Progenitor cell of endocrine pancreas (in vitro differentiated cells): ENCODE results near the gene TRIM71. TPM values are rescaled to one million over a fixed set of nuclear protein-coding genes. Genes with fewer than 3 reads are reported as not detected.

Experiments used
- DNase-seq: peaks from one replicate; pipeline ENCODE4 v3.0.0; 2021; ENCODE audit warnings: low spot score; ENCODE audit not compliant: unreplicated experiment
- H3K27ac Mint-ChIP-seq: 2 replicates; pipeline ENCODE4 v1.8.0; 2021; ENCODE audit warnings: mild to moderate bottlenecking, moderate library complexity, mixed read lengths
- H3K27me3 Mint-ChIP-seq: 2 replicates; pipeline ENCODE4 v1.8.0; 2021; ENCODE audit warnings: mixed read lengths
- H3K36me3 Mint-ChIP-seq: 2 replicates; pipeline ENCODE4 v1.8.0; 2022; ENCODE audit warnings: mixed read lengths; ENCODE audit not compliant: insufficient read depth
- H3K4me1 Mint-ChIP-seq: 2 replicates; pipeline ENCODE4 v1.8.0; 2021; ENCODE audit warnings: low read depth, mixed read lengths
- H3K4me3 Mint-ChIP-seq: 2 replicates; pipeline ENCODE4 v1.8.0; 2021; ENCODE audit warnings: low read depth, mild to moderate bottlenecking, moderate library complexity, mixed read lengths
- H3K9me3 Mint-ChIP-seq: 2 replicates; pipeline ENCODE4 v1.8.0; 2021; ENCODE audit warnings: low read depth, mixed read lengths
- total RNA-seq: library from RNA; stranded (reverse); gene quantifications from 2 replicates; pipeline ENCODE4 v1.2.1, GENCODE V29; 2021
- TF ChIP-seq, protein P1 (sequence below): fragments of 200-600 bp; sonication (generic); IDR thresholded peaks from one replicate; pipeline ENCODE4 v1.5.0; 2021; ENCODE audit warnings: antibody characterized with exemption, mild to moderate bottlenecking; ENCODE audit not compliant: unreplicated experiment

TRIM71 gene
- total RNA-seq, 1 donor from 2014 or later: 61.3 TPM

DNA sequence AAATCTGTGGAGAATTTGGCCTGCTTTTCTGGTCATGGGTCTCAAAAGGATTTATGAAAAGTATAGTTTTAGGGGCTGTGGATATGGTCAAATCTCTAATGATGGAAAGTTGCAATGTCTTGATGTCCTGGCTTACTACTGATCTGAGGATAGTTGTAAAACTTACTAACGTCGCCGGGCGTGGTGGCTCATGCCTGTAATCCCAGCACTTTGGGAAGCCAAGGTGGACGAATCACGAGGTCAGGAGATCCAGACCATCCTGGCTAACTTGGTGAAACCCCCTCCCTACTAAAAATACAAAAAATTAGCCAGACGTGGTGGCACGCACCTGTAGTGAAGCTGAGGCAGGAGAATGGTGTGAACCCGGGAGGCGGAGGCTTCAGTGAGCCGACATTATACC lies 19.6 kb downstream of the TRIM71 start:
- Mint-ChIP-seq H3K9me3 (no peaks in the 10 kb centered on the region), H3K27me3 (no peaks in the 10 kb centered on the region), H3K4me1 (peaks cover 69% of the 10 kb centered on the region), H3K36me3 (no peaks in the 10 kb centered on the region), H3K4me3 (no peak overlapping the region), H3K27ac (peak overlapping the region; percentile 91)
- no peak for DNase-seq
- TF ChIP-seq, protein P1, sequence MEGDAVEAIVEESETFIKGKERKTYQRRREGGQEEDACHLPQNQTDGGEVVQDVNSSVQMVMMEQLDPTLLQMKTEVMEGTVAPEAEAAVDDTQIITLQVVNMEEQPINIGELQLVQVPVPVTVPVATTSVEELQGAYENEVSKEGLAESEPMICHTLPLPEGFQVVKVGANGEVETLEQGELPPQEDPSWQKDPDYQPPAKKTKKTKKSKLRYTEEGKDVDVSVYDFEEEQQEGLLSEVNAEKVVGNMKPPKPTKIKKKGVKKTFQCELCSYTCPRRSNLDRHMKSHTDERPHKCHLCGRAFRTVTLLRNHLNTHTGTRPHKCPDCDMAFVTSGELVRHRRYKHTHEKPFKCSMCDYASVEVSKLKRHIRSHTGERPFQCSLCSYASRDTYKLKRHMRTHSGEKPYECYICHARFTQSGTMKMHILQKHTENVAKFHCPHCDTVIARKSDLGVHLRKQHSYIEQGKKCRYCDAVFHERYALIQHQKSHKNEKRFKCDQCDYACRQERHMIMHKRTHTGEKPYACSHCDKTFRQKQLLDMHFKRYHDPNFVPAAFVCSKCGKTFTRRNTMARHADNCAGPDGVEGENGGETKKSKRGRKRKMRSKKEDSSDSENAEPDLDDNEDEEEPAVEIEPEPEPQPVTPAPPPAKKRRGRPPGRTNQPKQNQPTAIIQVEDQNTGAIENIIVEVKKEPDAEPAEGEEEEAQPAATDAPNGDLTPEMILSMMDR: no peak

DNA sequence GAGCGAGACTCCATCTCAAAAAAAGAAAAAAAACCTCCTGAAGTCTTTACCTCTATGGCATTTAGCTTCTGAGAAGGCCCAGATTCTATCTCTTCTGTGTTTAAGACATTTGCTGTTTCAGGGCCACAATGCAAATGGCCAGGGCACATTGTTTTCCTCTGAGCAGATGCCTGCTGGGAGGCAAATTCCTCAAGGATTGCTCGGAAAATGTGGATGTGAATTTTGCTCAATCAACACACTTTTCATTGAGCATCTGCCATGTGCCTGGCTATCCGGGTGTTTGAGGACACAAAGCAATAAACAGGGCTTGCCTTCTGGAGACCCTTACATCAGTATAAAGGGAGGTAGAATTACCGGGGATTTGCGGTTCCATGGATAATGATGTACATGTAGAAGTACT lies 20.0 kb downstream of the TRIM71 start:
- no peaks in the 10 kb centered on the region for H3K9me3 Mint-ChIP-seq
- no peak for DNase-seq
- H3K4me3 Mint-ChIP-seq: no peak overlapping the region
- TF ChIP-seq, protein P1: no peak
- no peaks in the 10 kb centered on the region for H3K36me3 Mint-ChIP-seq
- H3K27ac Mint-ChIP-seq: peak overlapping the region; percentile 91
- H3K4me1 Mint-ChIP-seq: peaks cover 70% of the 10 kb centered on the region
- no peaks in the 10 kb centered on the region for H3K27me3 Mint-ChIP-seq

DNA sequence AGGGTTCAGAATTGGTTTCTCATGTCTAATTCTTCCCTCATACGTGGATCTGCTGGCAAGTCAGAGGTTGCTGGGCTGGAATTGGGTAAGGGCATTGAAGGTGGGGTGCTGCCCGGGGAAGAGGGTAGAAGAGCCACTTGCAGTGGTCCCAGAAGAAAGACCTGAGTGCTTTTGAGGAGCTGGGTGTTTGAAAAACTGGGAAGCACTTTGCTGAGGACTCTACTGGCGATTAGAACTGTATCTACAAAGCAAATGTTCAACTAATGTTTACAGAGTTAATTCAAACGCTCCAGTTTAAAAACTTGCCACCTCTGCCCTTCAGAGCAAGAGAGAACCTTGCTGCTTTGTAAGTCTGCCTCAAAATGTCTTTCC lies 21.9 kb downstream of the TRIM71 start:
- Mint-ChIP-seq H3K27ac (peak overlapping the region; percentile 99), H3K36me3 (no peaks in the 10 kb centered on the region), H3K4me1 (peaks cover 76% of the 10 kb centered on the region), H3K27me3 (no peaks in the 10 kb centered on the region), H3K9me3 (no peaks in the 10 kb centered on the region), H3K4me3 (peak overlapping the region; percentile 47)
- TF ChIP-seq, protein P1: no peak
- DNase-seq: no peak

DNA sequence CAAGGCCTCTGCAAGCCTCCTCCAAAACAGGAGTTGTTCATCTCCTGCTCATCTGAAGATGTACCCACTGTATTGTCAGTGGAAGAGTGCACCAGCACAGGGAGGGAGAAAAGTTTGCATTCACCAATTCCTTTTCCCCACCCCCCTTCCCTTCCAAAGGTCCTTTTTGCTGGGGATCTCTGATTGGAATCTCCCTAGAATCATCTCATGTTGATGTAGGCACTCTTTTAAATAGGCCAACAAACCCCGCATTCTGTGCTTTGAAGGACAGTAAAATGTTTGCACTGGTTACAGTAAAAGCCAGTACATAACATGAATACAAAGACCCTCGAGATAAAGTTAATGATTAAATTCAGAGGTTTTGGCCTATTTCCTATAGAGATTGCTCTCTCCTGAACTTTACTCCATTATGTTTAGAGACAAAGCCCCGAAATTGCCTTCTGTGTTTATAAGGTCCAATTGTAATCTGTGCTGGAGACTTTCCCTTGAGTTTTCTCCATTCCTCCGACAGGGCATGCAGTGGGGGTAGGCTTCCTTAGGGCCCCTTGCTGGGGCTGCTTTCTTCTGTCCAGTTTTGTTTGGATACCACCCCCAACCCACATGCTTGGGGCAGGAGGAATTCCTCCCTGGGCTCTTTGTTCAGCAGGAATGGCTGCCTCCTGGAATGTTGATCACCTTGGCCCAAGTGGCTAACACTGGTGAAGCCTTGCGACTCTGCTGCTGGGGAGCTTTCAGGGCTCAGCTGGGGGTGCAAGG lies 22.5 kb downstream of the TRIM71 start:
- TF ChIP-seq, protein P1: no peak
- H3K4me3 Mint-ChIP-seq: peak overlapping the region; percentile 47
- peak overlapping the region; percentile 99 for H3K27ac Mint-ChIP-seq
- peak; percentile 31 for DNase-seq
- no peaks in the 10 kb centered on the region for H3K9me3 Mint-ChIP-seq
- H3K4me1 Mint-ChIP-seq: peaks cover 74% of the 10 kb centered on the region
- no peaks in the 10 kb centered on the region for H3K27me3 Mint-ChIP-seq
- no peaks in the 10 kb centered on the region for H3K36me3 Mint-ChIP-seq

- peaks cover 68% of the 10 kb centered on the region for H3K4me1 Mint-ChIP-seq
- DNase-seq: no peak
- no peaks in the 10 kb centered on the region for H3K36me3 Mint-ChIP-seq
- H3K9me3 Mint-ChIP-seq: no peaks in the 10 kb centered on the region
- TF ChIP-seq, protein P1: no peak
- H3K4me3 Mint-ChIP-seq: no peak overlapping the region
- peak overlapping the region; percentile 99 for H3K27ac Mint-ChIP-seq
- H3K27me3 Mint-ChIP-seq: no peaks in the 10 kb centered on the region
These were observed 23.5 kb downstream of the TRIM71 start for GRCh38 chr3:32841341-32841740.
